Parathyroid adenoma (tissue), 2 donors: Measurements from ENCODE around the gene LORICRIN.

Experiments used
- H2AFZ ChIP-seq: fragments of 300-600 bp; sonication (generic); one replicate; pipeline ENCODE4 v1.7.0; 2017; ENCODE audit warnings: antibody characterized with exemption, mild to moderate bottlenecking
- H3K27ac ChIP-seq: fragments of 300-600 bp; sonication (generic); one replicate; pipeline ENCODE4 v1.7.0; 2017
- H3K27me3 ChIP-seq: fragments of 300-600 bp; sonication (generic); one replicate; pipeline ENCODE4 v1.7.0; 2017; ENCODE audit warnings: low read length; ENCODE audit not compliant: control insufficient read depth, insufficient read depth
- H3K36me3 ChIP-seq: fragments of 300-600 bp; sonication (generic); one replicate; pipeline ENCODE4 v1.7.0; 2017; ENCODE audit warnings: low read length; ENCODE audit not compliant: control insufficient read depth, insufficient read depth
- H3K4me1 ChIP-seq: fragments of 300-600 bp; sonication (generic); one replicate; pipeline ENCODE4 v1.7.0; 2017; ENCODE audit warnings: control low read depth
- H3K4me2 ChIP-seq: fragments of 300-600 bp; sonication (generic); one replicate; pipeline ENCODE4 v1.7.0; 2017; ENCODE audit warnings: low read length
- H3K4me3 ChIP-seq: fragments of 300-600 bp; sonication (generic); one replicate; pipeline ENCODE4 v1.7.0; 2017; ENCODE audit warnings: low read depth, low read length
- H3K79me2 ChIP-seq: fragments of 300-600 bp; sonication (generic); one replicate; pipeline ENCODE4 v1.7.0; 2017; ENCODE audit warnings: control low read depth
- H3K9ac ChIP-seq: fragments of 300-600 bp; sonication (generic); one replicate; pipeline ENCODE4 v1.7.0; 2017; ENCODE audit warnings: mild to moderate bottlenecking
- H3K9me3 ChIP-seq: fragments of 300-600 bp; sonication (generic); one replicate; pipeline ENCODE4 v1.7.0; 2017; ENCODE audit warnings: low read length; ENCODE audit not compliant: control insufficient read depth
- CTCF ChIP-seq: fragments of 300-600 bp; sonication (generic); IDR thresholded peaks from one replicate; pipeline ENCODE4 v1.7.0; 2017; ENCODE audit warnings: antibody characterized with exemption, mild to moderate bottlenecking
- donor health status: primary hyperparathyroidism.

The LORICRIN gene

GRCh38 chr1:153246825-153247224, 12.7 kb upstream of the LORICRIN start:
- TF ChIP-seq CTCF, result no peak

GRCh38 chr1:153248176-153248879, 11.2 kb upstream of the LORICRIN start:
- H3K27me3 ChIP-seq, result no peaks in the 10 kb centered on the region
- H3K79me2 ChIP-seq, result no peaks in the 10 kb centered on the region
- H3K9ac ChIP-seq, result no peak overlapping the region

More at GRCh38 chr1:153246825-153247224, 12.7 kb upstream of the LORICRIN start:
- H3K4me2 ChIP-seq, result no peak overlapping the region
- no peaks in the 10 kb centered on the region for H3K27me3 ChIP-seq
- no peak overlapping the region for H2AFZ ChIP-seq
- no peak overlapping the region for H3K4me3 ChIP-seq
- H3K9ac ChIP-seq, result no peak overlapping the region
- no peaks in the 10 kb centered on the region for H3K4me1 ChIP-seq
- H3K36me3 ChIP-seq, result no peaks in the 10 kb centered on the region
- H3K79me2 ChIP-seq, result no peaks in the 10 kb centered on the region
- H3K9me3 ChIP-seq, result no peaks in the 10 kb centered on the region
- H3K27ac ChIP-seq, result no peak overlapping the region

GRCh38 chr1:153250166-153250565, 9.3 kb upstream of the LORICRIN start:
- no peak for TF ChIP-seq CTCF

More at GRCh38 chr1:153248176-153248879, 11.2 kb upstream of the LORICRIN start:
- H3K27ac ChIP-seq, result no peak overlapping the region
- H3K4me3 ChIP-seq, result no peak overlapping the region
- no peak overlapping the region for H3K4me2 ChIP-seq
- TF ChIP-seq CTCF, result no peak
- H3K4me1 ChIP-seq, result no peaks in the 10 kb centered on the region
- no peaks in the 10 kb centered on the region for H3K9me3 ChIP-seq
- no peak overlapping the region for H2AFZ ChIP-seq
- no peaks in the 10 kb centered on the region for H3K36me3 ChIP-seq

GRCh38 chr1:153251087-153251486, 8.4 kb upstream of the LORICRIN start:
- no peak for TF ChIP-seq CTCF
- no peaks in the 10 kb centered on the region for H3K9me3 ChIP-seq
- no peak overlapping the region for H3K27ac ChIP-seq
- H3K4me3 ChIP-seq, result no peak overlapping the region
- no peak overlapping the region for H3K4me2 ChIP-seq
- no peaks in the 10 kb centered on the region for H3K4me1 ChIP-seq
- no peaks in the 10 kb centered on the region for H3K36me3 ChIP-seq
- no peaks in the 10 kb centered on the region for H3K79me2 ChIP-seq
- no peaks in the 10 kb centered on the region for H3K27me3 ChIP-seq
- no peak overlapping the region for H3K9ac ChIP-seq
- H2AFZ ChIP-seq, result no peak overlapping the region

More at GRCh38 chr1:153250166-153250565, 9.3 kb upstream of the LORICRIN start:
- H2AFZ ChIP-seq, result no peak overlapping the region
- no peaks in the 10 kb centered on the region for H3K36me3 ChIP-seq
- no peaks in the 10 kb centered on the region for H3K79me2 ChIP-seq
- no peak overlapping the region for H3K4me3 ChIP-seq
- no peak overlapping the region for H3K4me2 ChIP-seq
- no peaks in the 10 kb centered on the region for H3K4me1 ChIP-seq
- H3K9ac ChIP-seq, result no peak overlapping the region
- no peaks in the 10 kb centered on the region for H3K9me3 ChIP-seq
- no peaks in the 10 kb centered on the region for H3K27me3 ChIP-seq
- H3K27ac ChIP-seq, result no peak overlapping the region

- Histone ChIP-seq H3K79me2 (no peaks in the 10 kb centered on the region), H2AFZ (no peak overlapping the region), H3K9ac (no peak overlapping the region), H3K4me3 (no peak overlapping the region), H3K27ac (no peak overlapping the region), H3K4me1 (no peaks in the 10 kb centered on the region), H3K9me3 (no peaks in the 10 kb centered on the region), H3K4me2 (no peak overlapping the region), H3K27me3 (no peaks in the 10 kb centered on the region), H3K36me3 (no peaks in the 10 kb centered on the region)
- no peak for TF ChIP-seq CTCF
Observed at GRCh38 chr1:153251562-153251961, 7.9 kb upstream of the LORICRIN start.
